Loucy (cell line): ENCODE data around the gene SLC9A3.

ENCODE experiments used
- H2AFZ ChIP-seq: fragments of 200-600 bp; sonication (generic); 2 replicates; pipeline ENCODE4 v1.6.0; 2016; ENCODE audit warnings: antibody characterized with exemption, mild to moderate bottlenecking, low read length, moderate library complexity
- H3F3A ChIP-seq: fragments of 200-600 bp; 2 replicates; pipeline ENCODE4 v1.6.0; 2016; ENCODE audit warnings: antibody characterized with exemption, low read depth, mild to moderate bottlenecking
- H3K27me3 ChIP-seq: fragments of 200-600 bp; sonication (generic); 2 replicates; pipeline ENCODE4 v1.6.1; 2014; ENCODE audit warnings: low read length, mild to moderate bottlenecking; ENCODE audit not compliant: insufficient read depth, poor library complexity, severe bottlenecking
- H3K36me3 ChIP-seq: fragments of 200-600 bp; sonication (generic); 2 replicates; pipeline ENCODE4 v1.6.1; 2016; ENCODE audit warnings: low read length; ENCODE audit not compliant: insufficient read depth
- H3K4me1 ChIP-seq: fragments of 200-600 bp; sonication (generic); 2 replicates; pipeline ENCODE4 v1.5.1; 2014; ENCODE audit warnings: low read length, mild to moderate bottlenecking; ENCODE audit not compliant: insufficient read depth, poor library complexity, severe bottlenecking
- H3K4me2 ChIP-seq: fragments of 200-600 bp; sonication (generic); 2 replicates; pipeline ENCODE4 v1.6.0; 2014; ENCODE audit warnings: antibody characterized with exemption, low read length, low read depth, mild to moderate bottlenecking; ENCODE audit not compliant: poor library complexity, severe bottlenecking
- H3K4me3 ChIP-seq: fragments of 200-600 bp; sonication (generic); 2 replicates; pipeline ENCODE4 v1.5.1; 2014; ENCODE audit warnings: low read length, mild to moderate bottlenecking, mixed read lengths; ENCODE audit not compliant: poor library complexity, severe bottlenecking
- H3K79me2 ChIP-seq: fragments of 200-600 bp; sonication (generic); 2 replicates; pipeline ENCODE4 v1.6.1; 2014; ENCODE audit warnings: low read length; ENCODE audit not compliant: insufficient read depth
- H3K9ac ChIP-seq: fragments of 200-600 bp; sonication (generic); 2 replicates; pipeline ENCODE4 v1.6.0; 2014; ENCODE audit warnings: mild to moderate bottlenecking, low read depth, low read length, moderate library complexity; ENCODE audit not compliant: poor library complexity, severe bottlenecking
- H3K9me2 ChIP-seq: fragments of 200-600 bp; sonication (generic); replicated peaks from 2 replicates; pipeline ENCODE4 v1.6.1; 2016; ENCODE audit warnings: low read depth, low read length, mixed read lengths
- H3K9me3 ChIP-seq: fragments of 200-600 bp; sonication (generic); 2 replicates; pipeline ENCODE4 v1.6.1; 2014; ENCODE audit warnings: mild to moderate bottlenecking, antibody characterized with exemption, low read length, low read depth; ENCODE audit not compliant: insufficient read depth
- H4K20me1 ChIP-seq: fragments of 200-600 bp; sonication (generic); 2 replicates; pipeline ENCODE4 v1.6.0; 2014; ENCODE audit warnings: antibody characterized with exemption, low read length, mild to moderate bottlenecking; ENCODE audit not compliant: insufficient read depth, poor library complexity, severe bottlenecking
- EZH2phosphoT487 ChIP-seq: fragments of 200-600 bp; IDR thresholded peaks from 2 replicates; pipeline ENCODE4 v1.6.1; 2018; ENCODE audit warnings: antibody characterized with exemption, mild to moderate bottlenecking, moderate library complexity, borderline replicate concordance
- TF ChIP-seq, protein P1 (sequence below): fragments of 200-600 bp; sonication (generic); conservative IDR thresholded peaks from 2 replicates; pipeline ENCODE4 v1.5.1; 2014; ENCODE audit warnings: mild to moderate bottlenecking, antibody characterized with exemption, low read length

The SLC9A3 gene

DNA sequence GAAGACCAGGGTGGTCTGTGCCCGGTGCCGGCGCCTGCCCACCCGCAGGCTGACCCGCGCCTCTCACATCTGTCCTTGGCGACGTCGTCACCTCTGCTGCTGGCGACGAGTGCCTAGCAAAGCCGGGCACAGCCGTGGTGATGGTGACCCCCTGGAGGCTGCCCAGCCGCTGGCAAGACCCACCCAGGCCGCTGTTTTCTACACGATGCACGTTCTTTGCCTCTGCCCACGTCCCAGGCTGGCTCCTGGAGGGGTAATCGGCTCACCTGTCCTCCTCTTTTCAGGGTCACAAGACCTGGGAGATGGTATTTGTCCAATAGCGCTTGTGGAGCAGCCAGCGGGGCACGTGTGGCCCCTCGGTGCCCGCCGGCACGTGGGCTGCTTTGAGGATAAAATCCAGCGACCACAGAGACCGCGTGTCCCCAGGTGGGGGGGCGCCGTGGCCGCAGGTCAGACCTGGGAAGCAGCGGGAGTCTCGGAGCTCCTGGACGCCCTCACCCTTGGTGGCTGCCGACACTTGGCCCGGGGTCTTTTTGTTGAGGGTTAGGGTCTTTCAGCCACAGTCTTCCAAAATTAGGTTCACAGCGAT, 29.5 kb downstream of the SLC9A3 start:
- H3K27me3 ChIP-seq = no peaks in the 10 kb centered on the region
- no peaks in the 10 kb centered on the region for H4K20me1 ChIP-seq

DNA sequence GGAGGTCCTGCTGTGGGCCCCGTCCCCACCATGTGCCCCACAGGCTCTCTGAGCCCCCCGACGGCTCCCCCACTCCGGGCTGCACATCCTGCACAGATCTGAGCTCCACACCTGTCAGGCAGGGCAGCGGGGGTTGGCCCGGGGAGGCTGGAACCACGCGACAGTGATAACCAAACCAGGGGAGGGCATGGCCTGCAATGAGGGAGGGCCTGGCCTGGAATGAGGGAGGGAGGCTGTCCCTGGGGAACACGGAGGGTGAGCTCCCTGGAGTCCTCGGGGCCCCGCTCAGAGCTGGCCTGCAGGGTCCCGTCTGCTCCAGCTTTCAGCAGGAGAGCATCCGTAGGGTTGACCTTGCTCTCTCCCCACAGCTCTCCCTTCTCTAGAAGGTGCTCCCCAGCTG, 30.5 kb downstream of the SLC9A3 start:
- no peaks in the 10 kb centered on the region for H3K9me2 ChIP-seq
- H3K36me3 ChIP-seq = no peaks in the 10 kb centered on the region
- TF ChIP-seq, protein P1, sequence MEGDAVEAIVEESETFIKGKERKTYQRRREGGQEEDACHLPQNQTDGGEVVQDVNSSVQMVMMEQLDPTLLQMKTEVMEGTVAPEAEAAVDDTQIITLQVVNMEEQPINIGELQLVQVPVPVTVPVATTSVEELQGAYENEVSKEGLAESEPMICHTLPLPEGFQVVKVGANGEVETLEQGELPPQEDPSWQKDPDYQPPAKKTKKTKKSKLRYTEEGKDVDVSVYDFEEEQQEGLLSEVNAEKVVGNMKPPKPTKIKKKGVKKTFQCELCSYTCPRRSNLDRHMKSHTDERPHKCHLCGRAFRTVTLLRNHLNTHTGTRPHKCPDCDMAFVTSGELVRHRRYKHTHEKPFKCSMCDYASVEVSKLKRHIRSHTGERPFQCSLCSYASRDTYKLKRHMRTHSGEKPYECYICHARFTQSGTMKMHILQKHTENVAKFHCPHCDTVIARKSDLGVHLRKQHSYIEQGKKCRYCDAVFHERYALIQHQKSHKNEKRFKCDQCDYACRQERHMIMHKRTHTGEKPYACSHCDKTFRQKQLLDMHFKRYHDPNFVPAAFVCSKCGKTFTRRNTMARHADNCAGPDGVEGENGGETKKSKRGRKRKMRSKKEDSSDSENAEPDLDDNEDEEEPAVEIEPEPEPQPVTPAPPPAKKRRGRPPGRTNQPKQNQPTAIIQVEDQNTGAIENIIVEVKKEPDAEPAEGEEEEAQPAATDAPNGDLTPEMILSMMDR = no peak
- no peak for TF ChIP-seq EZH2phosphoT487
- H3F3A ChIP-seq = no peaks in the 10 kb centered on the region
- H3K9ac ChIP-seq = no peak overlapping the region
- no peaks in the 10 kb centered on the region for H3K79me2 ChIP-seq
- H2AFZ ChIP-seq = no peak overlapping the region
- no peaks in the 10 kb centered on the region for H4K20me1 ChIP-seq
- no peaks in the 10 kb centered on the region for H3K27me3 ChIP-seq
- H3K4me3 ChIP-seq = no peak overlapping the region
- H3K9me3 ChIP-seq = no peaks in the 10 kb centered on the region
- H3K4me2 ChIP-seq = no peak overlapping the region
- no peaks in the 10 kb centered on the region for H3K4me1 ChIP-seq

More for the DNA sequence above, 29.5 kb downstream of the SLC9A3 start:
- Histone ChIP-seq H3K9me2 (no peaks in the 10 kb centered on the region), H3F3A (no peaks in the 10 kb centered on the region), H3K4me1 (no peaks in the 10 kb centered on the region), H3K4me2 (no peak overlapping the region), H3K36me3 (no peaks in the 10 kb centered on the region), H3K4me3 (no peak overlapping the region), H3K9me3 (no peaks in the 10 kb centered on the region), H3K9ac (no peak overlapping the region), H3K79me2 (no peaks in the 10 kb centered on the region), H2AFZ (no peak overlapping the region)
- TF ChIP-seq, protein P1 = no peak
- TF ChIP-seq EZH2phosphoT487 = no peak

DNA sequence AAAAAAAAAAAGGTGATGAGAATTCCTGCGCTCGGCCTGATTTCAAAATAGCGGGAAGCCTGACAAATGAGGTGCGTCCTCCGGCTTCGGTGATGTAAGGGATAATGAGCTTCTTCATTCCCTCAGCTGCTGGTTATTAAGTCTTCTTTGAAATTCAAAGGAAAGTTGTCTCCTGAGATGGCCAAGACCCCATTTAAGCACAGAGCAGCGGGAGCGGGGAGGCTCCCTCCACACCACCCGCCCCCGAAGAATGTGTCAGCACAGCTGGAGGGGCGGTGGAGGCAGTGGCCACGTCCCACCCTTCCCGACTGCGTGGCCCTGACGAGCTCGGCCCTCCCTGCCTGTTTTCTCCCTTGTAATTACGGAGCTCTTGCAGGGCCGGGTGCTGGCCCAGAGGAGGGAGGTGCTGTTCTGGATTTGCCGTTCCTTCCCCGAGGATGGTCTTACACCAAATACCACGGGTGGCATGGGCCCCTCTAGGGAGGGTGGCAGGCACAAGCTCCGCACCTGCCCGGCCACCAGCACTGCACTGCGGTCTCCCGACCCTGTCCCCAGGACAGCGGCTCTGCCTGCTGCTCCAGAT, 31.0 kb downstream of the SLC9A3 start:
- Histone ChIP-seq H3K4me2 (no peak overlapping the region), H2AFZ (no peak overlapping the region), H3K9me3 (no peaks in the 10 kb centered on the region), H3K79me2 (no peaks in the 10 kb centered on the region), H4K20me1 (no peaks in the 10 kb centered on the region), H3K36me3 (no peaks in the 10 kb centered on the region), H3K4me1 (no peaks in the 10 kb centered on the region), H3F3A (no peaks in the 10 kb centered on the region), H3K9ac (no peak overlapping the region), H3K4me3 (no peak overlapping the region), H3K9me2 (no peaks in the 10 kb centered on the region), H3K27me3 (no peaks in the 10 kb centered on the region)
- TF ChIP-seq EZH2phosphoT487 = no peak
- TF ChIP-seq, protein P1 = no peak
